ENCODE data around the gene DUSP15. TPM values are rescaled to one million over a fixed set of nuclear protein-coding genes. Genes with fewer than 3 reads are reported as not detected.

DUSP15 gene
- total RNA-seq, 4 donors from 2014 or later, result 0.53 to 19.8 (median 2.3) TPM

- peak; percentile 47 to 84 (median 74) for DNase-seq
- Histone ChIP-seq H3K4me1 (peaks cover 0 to 13% (median 9%) of the 10 kb centered on the region in 4 donors), H3K27ac (peak overlapping the region in 1 of 4 donors; percentile 41), H3K9me3 (no peaks in the 10 kb centered on the region), H3K4me3 (peak overlapping the region; percentile 40 to 67 (median 62)), H3K36me3 (no peaks in the 10 kb centered on the region), H3K27me3 (no peaks in the 10 kb centered on the region)
- TF ChIP-seq CTCF (IDR thresholded peaks at IDR 0.05) (no peak), POLR2A (IDR thresholded peaks at IDR 0.05) (no peak)
Observed at GRCh38 chr20:31861385-31862156, 8.8 kb downstream of the DUSP15 start.

- Histone ChIP-seq H3K4me3 (peak overlapping the region; percentile 40 to 67 (median 62)), H3K27me3 (no peaks in the 10 kb centered on the region), H3K9me3 (no peaks in the 10 kb centered on the region), H3K4me1 (peaks cover 0 to 13% (median 9%) of the 10 kb centered on the region in 4 donors), H3K36me3 (no peaks in the 10 kb centered on the region), H3K27ac (peak overlapping the region in 1 of 4 donors; percentile 16)
- TF ChIP-seq POLR2A (IDR thresholded peaks at IDR 0.05), result no peak
- TF ChIP-seq CTCF (IDR thresholded peaks at IDR 0.05), result no peak
- DNase-seq, result no peak
Observed at GRCh38 chr20:31861135-31861384, 9.3 kb downstream of the DUSP15 start.

GRCh38 chr20:31860390-31861134, 9.8 kb downstream of the DUSP15 start:
- H3K4me3 ChIP-seq, result peak overlapping the region; percentile 40 to 67 (median 62)
- DNase-seq, result peak in 1 of 3 donors; percentile 48
- TF ChIP-seq CTCF (IDR thresholded peaks at IDR 0.05) (no peak), POLR2A (IDR thresholded peaks at IDR 0.05) (no peak)
- H3K36me3 ChIP-seq, result no peaks in the 10 kb centered on the region
- H3K9me3 ChIP-seq, result no peaks in the 10 kb centered on the region
- no peak overlapping the region for H3K27ac ChIP-seq
- H3K27me3 ChIP-seq, result no peaks in the 10 kb centered on the region
- peaks cover 0 to 13% (median 9%) of the 10 kb centered on the region in 4 donors for H3K4me1 ChIP-seq

- Histone ChIP-seq H3K36me3 (no peaks in the 10 kb centered on the region), H3K4me3 (no peak overlapping the region)
- peak in 1 of 3 donors; percentile 24 for DNase-seq
Observed at GRCh38 chr20:31859998-31860380, 10.3 kb downstream of the DUSP15 start.

More at GRCh38 chr20:31859998-31860380, 10.3 kb downstream of the DUSP15 start:
- Histone ChIP-seq H3K4me1 (peaks cover 0 to 13% (median 9%) of the 10 kb centered on the region in 4 donors), H3K27ac (no peak overlapping the region), H3K27me3 (no peaks in the 10 kb centered on the region), H3K9me3 (no peaks in the 10 kb centered on the region)
- no peak for TF ChIP-seq CTCF (IDR thresholded peaks at IDR 0.05)
- TF ChIP-seq POLR2A (IDR thresholded peaks at IDR 0.05), result no peak

All from Peyer's patch (tissue), 4 donors.